Measurements from ENCODE around the gene ZRANB1.

Gene ZRANB1

DNA sequence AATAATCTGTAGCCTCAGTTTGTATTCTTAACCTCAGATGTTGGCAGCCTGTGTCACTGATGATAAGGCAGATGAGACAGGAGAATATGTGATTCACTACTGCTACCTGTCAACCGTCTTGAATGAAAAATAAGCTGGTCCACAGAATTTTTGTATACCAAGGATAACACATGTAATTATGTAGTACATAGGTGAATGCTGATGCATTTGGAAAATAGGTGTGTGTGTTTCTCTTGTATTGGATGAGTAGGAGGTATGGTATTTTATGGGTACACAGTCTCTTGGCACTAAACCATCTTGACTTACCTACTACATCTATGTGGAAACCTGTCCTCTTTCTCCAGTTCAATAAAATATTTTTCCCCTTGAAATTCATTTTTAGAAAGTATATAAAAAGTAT, 20.7 kb upstream of the ZRANB1 start:
- no peak for DNase-seq (ENCODE audit: low spot score)

- DNase-seq (ENCODE audit: low spot score), result no peak
These were observed 18.2 kb upstream of the ZRANB1 start for GRCh38 chr10:124923684-124924083.

GRCh38 chr10:124926548-124926947, 15.4 kb upstream of the ZRANB1 start:
- DNase-seq (ENCODE audit: low spot score), result no peak

GRCh38 chr10:124928087-124928486, 13.8 kb upstream of the ZRANB1 start:
- DNase-seq (ENCODE audit: low spot score), result no peak

- no peak for DNase-seq (ENCODE audit: low spot score)
These were observed 13.4 kb upstream of the ZRANB1 start for GRCh38 chr10:124928545-124928944.

- DNase-seq (ENCODE audit: low spot score), result no peak
These were observed 6.0 kb upstream of the ZRANB1 start for GRCh38 chr10:124935946-124936345.

GRCh38 chr10:124936813-124937212, 5.1 kb upstream of the ZRANB1 start:
- no peak for DNase-seq (ENCODE audit: low spot score)

GRCh38 chr10:124939290-124939689, 2.6 kb upstream of the ZRANB1 start:
- DNase-seq (ENCODE audit: low spot score), result no peak

- no peak for DNase-seq (ENCODE audit: low spot score)
These were observed 620 bp downstream of the ZRANB1 start for GRCh38 chr10:124942317-124943169.

- peak; percentile 63 for DNase-seq (ENCODE audit: low spot score)
These were observed 1.6 kb downstream of the ZRANB1 start for GRCh38 chr10:124943301-124944092.

GRCh38 chr10:124944982-124945381, 3.1 kb downstream of the ZRANB1 start:
- peak; percentile 42 for DNase-seq (ENCODE audit: low spot score)

GRCh38 chr10:124946945-124947344, 5.0 kb downstream of the ZRANB1 start:
- no peak for DNase-seq (ENCODE audit: low spot score)

DNA sequence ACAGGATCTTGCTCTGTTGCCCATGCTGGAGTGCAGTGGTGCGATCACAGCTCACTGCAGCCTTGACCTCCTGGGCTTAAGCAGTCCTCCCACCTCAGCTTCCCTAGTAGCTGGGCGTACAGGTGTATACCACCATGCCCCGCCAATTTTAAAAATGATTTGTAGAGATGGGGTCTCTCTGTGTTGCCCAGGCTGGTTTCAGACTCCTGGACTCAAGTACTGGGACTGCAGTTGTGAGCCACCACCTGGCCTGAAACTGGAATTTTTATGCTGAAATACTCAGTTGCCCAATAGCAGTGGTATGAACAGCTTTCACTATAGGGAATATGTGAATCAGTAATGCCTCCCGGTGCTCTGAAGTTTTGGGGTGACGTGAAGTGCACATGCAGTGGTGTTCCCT, 7.6 kb downstream of the ZRANB1 start:
- no peak for DNase-seq (ENCODE audit: low spot score)

DNA sequence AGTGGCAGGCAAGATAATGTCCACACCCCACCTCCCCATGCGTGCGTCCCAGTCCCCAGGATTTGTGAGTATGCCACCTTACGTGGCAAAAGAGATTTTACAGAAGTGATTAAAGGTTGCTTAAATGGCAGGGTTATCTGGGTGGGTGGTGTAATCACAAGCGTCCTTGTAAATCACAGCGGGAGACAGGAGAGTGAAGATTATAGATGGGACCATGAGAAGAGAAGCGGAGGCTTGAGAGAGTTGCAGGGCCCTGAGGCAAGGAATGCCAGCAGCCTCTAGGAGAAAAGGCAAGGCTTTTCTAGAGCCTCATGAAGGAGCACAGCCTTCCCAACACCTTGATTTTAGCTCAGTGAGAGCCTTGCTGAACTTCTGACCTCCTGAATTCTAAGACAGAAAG, 10.2 kb downstream of the ZRANB1 start:
- DNase-seq (ENCODE audit: low spot score), result no peak

DNA sequence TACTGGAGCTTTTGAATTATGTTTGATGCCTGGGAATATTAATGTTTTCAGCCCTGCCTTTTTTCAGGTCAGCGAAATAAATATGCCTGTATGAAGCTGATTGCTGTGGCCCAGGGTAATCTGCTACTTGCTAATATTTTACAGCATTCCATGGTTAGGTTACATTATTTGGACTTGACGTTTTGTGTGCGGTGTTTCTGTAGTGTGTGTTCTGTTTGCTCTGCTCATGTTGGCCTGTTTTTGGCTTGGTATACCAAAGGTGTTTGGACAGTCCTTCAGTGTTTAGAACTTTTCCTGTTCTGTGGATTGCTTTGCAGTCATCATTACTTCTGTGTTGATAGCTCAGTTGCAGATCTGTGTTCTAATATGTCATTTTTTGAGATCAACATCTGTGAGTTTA, 11.5 kb downstream of the ZRANB1 start:
- DNase-seq (ENCODE audit: low spot score), result no peak

- no peak for DNase-seq (ENCODE audit: low spot score)
These were observed 13.3 kb downstream of the ZRANB1 start for GRCh38 chr10:124955243-124955642.

- no peak for DNase-seq (ENCODE audit: low spot score)
These were observed 13.9 kb downstream of the ZRANB1 start for GRCh38 chr10:124955868-124956267.

DNA sequence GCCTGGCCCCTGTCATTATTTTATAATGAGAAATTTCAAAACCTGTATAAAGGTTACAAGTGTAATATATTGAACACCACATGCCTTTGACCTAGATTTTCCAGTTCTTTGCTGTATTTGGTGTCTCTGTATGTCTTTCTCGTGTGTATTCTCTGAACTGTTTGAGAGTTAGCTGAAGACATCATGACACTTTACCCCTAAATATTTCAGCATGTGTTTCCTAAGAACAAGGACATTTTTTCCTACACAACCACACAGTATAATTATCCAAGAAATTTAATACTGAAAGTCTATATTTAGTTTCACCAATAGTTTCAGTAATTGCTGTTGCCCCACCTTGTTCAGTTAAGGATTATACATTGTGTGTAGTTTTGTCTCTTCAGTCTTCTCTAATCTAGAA, 14.8 kb downstream of the ZRANB1 start:
- DNase-seq (ENCODE audit: low spot score), result no peak

DNA sequence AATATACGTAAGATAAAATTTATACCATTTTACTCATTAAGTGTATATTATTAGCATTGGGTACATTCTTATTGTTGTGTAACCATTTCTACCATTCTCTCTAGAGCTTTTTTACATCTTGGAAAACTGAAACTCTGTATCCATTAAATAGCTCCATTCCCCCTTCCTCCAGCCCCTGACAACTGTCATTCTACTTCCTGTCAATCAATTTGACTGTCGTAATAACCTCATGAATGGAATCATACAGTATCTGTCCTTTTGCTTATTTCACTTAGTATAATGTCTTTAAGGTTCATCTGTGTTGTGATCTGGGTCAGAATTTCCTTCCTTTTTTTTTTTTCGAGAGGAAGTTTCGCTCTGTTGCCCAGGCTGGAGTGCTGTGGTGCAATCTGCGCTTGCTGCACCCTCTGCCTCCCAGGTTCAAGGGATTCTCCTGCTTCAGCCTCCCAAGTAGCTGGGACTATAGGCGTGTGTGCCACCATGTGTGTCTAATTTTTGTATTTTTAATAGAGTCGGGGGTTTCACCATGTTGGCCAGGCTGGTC, 15.6 kb downstream of the ZRANB1 start:
- DNase-seq (ENCODE audit: low spot score), result no peak

DNA sequence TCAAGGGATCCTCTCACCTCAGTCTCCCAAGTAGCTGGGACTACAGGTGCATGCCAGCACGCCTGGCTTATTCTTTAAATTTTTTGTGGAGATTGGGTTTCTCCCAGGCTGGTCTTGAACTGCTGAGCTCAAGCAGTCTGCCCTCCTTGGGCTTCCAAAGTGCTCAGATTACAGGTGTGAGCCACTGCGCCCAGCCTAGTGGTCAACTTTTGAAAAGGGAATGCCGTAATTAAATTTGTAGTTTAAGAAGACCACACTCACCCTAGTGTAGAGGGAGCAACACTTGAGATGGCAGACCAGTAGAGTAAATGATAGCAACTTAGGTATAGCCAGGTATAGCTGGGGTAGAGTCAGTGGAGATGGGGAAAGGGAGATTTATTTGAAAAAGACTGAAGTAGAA, 17.6 kb downstream of the ZRANB1 start:
- no peak for DNase-seq (ENCODE audit: low spot score)

GRCh38 chr10:124961248-124961570, 19.3 kb downstream of the ZRANB1 start:
- peak; percentile 13 for DNase-seq (ENCODE audit: low spot score)

- DNase-seq (ENCODE audit: low spot score), result no peak
These were observed 20.5 kb downstream of the ZRANB1 start for GRCh38 chr10:124962421-124962820.

All from AG08395 (cell line).